Neural progenitor cell (in vitro differentiated cells): ENCODE measurements around the gene WNT3A.

Experiments used
- CTCF ChIP-seq: fragments of 200-600 bp; sonication (generic); IDR thresholded peaks from 2 replicates; pipeline ENCODE4 v1.5.1; 2017; ENCODE audit warnings: antibody characterized with exemption, mild to moderate bottlenecking
- EZH2 ChIP-seq: fragments of 200-600 bp; sonication (generic); IDR thresholded peaks from 2 replicates; pipeline ENCODE4 v1.6.1; 2017; ENCODE audit warnings: antibody characterized with exemption, mild to moderate bottlenecking, moderate library complexity
- EZH2phosphoT487 ChIP-seq: fragments of 200-600 bp; sonication (generic); IDR thresholded peaks from 2 replicates; pipeline ENCODE4 v1.6.1; 2017; ENCODE audit warnings: antibody characterized with exemption

GRCh38 chr1:228066416-228066815 is 59.6 kb downstream of the WNT3A start:
- TF ChIP-seq EZH2 (no peak), CTCF (no peak), EZH2phosphoT487 (no peak)
